Measurements from ENCODE around the gene NELFB. TPM values are rescaled to one million over a fixed set of nuclear protein-coding genes. Genes with fewer than 3 reads are reported as not detected.

The NELFB gene
- total RNA-seq, 2 experiments from 2014 or later: 62.6 to 74.8 TPM

GRCh38 chr9:137297966-137298365 is 42.8 kb downstream of the NELFB start:
- Histone ChIP-seq H3K79me2 (ENCODE audit: insufficient read depth, low read depth, low read length) (no peaks in the 10 kb centered on the region), H3K9me3 (ENCODE audit: low read length) (no peaks in the 10 kb centered on the region; the same call in 1 of the 2 replicates), H4K20me1 (ENCODE audit: insufficient read depth, low read length) (no peaks in the 10 kb centered on the region), H2AFZ (ENCODE audit: low read length) (no peak overlapping the region), H3K4me1 (ENCODE audit: insufficient read depth, low read length, poor library complexity, severe bottlenecking) (peaks cover 49% of the 10 kb centered on the region), H3K36me3 (ENCODE audit: insufficient read depth, low read length) (no peaks in the 10 kb centered on the region), H3K4me3 (ENCODE audit: low read depth, low read length, poor library complexity, severe bottlenecking) (no peak overlapping the region), H3K9me2 (ENCODE audit: insufficient read depth, low read length) (no peaks in the 10 kb centered on the region), H3K4me2 (ENCODE audit: low read length) (no peak overlapping the region), H3K27ac (ENCODE audit: low read depth, low read length, poor library complexity, severe bottlenecking) (no peak overlapping the region)
- BruUV-seq (replicated peaks): no TSS peak
- intact Hi-C loops (cut with micrococcal nuclease; ENCODE audit: unreplicated experiment): no loop called here
- TF ChIP-seq EZH2phosphoT487 (IDR thresholded peaks at IDR 0.05; ENCODE audit: borderline replicate concordance, low read depth, low read length) (no peak), CTCF (conservative IDR thresholded peaks at IDR 0.05; ENCODE audit: low read length) (no peak)
- ChIA-PET CTCF (ENCODE audit: unreplicated experiment) (no interaction called here), POLR2A (no interaction called here)
- DNase-seq (ENCODE audit: low spot score): no peak

- Histone ChIP-seq H3K4me2 (ENCODE audit: low read length) (no peak overlapping the region), H3K36me3 (ENCODE audit: insufficient read depth, low read length) (no peaks in the 10 kb centered on the region), H3K9me2 (ENCODE audit: insufficient read depth, low read length) (no peaks in the 10 kb centered on the region), H3K27ac (ENCODE audit: low read depth, low read length, poor library complexity, severe bottlenecking) (no peak overlapping the region), H3K4me3 (ENCODE audit: low read depth, low read length, poor library complexity, severe bottlenecking) (no peak overlapping the region), H3K4me1 (ENCODE audit: insufficient read depth, low read length, poor library complexity, severe bottlenecking) (peaks cover 49% of the 10 kb centered on the region), H3K9me3 (ENCODE audit: low read length) (no peaks in the 10 kb centered on the region; the same call in 1 of the 2 replicates), H4K20me1 (ENCODE audit: insufficient read depth, low read length) (no peaks in the 10 kb centered on the region), H2AFZ (ENCODE audit: low read length) (no peak overlapping the region), H3K79me2 (ENCODE audit: insufficient read depth, low read depth, low read length) (no peaks in the 10 kb centered on the region)
- TF ChIP-seq EZH2phosphoT487 (IDR thresholded peaks at IDR 0.05; ENCODE audit: borderline replicate concordance, low read depth, low read length) (no peak), CTCF (conservative IDR thresholded peaks at IDR 0.05; ENCODE audit: low read length) (no peak)
- no peak for DNase-seq (ENCODE audit: low spot score)
- POLR2A ChIA-PET: no interaction called here
- no TSS peak for BruUV-seq (replicated peaks)
- intact Hi-C loops (cut with micrococcal nuclease; ENCODE audit: unreplicated experiment): no loop called here
- CTCF ChIA-PET (ENCODE audit: unreplicated experiment): no interaction called here
These were observed 43.5 kb downstream of the NELFB start for GRCh38 chr9:137298401-137299202.

- Histone ChIP-seq H2AFZ (ENCODE audit: low read length) (no peak overlapping the region), H3K4me3 (ENCODE audit: low read depth, low read length, poor library complexity, severe bottlenecking) (no peak overlapping the region), H3K9me2 (ENCODE audit: insufficient read depth, low read length) (no peaks in the 10 kb centered on the region), H3K4me2 (ENCODE audit: low read length) (no peak overlapping the region), H3K79me2 (ENCODE audit: insufficient read depth, low read depth, low read length) (no peaks in the 10 kb centered on the region), H3K36me3 (ENCODE audit: insufficient read depth, low read length) (no peaks in the 10 kb centered on the region), H4K20me1 (ENCODE audit: insufficient read depth, low read length) (no peaks in the 10 kb centered on the region), H3K27ac (ENCODE audit: low read depth, low read length, poor library complexity, severe bottlenecking) (no peak overlapping the region), H3K4me1 (ENCODE audit: insufficient read depth, low read length, poor library complexity, severe bottlenecking) (peaks cover 49% of the 10 kb centered on the region), H3K9me3 (ENCODE audit: low read length) (no peaks in the 10 kb centered on the region; the same call in 1 of the 2 replicates)
- BruUV-seq (replicated peaks): no TSS peak
- intact Hi-C loops (cut with micrococcal nuclease; ENCODE audit: unreplicated experiment): no loop called here
- POLR2A ChIA-PET: no interaction called here
- TF ChIP-seq CTCF (conservative IDR thresholded peaks at IDR 0.05; ENCODE audit: low read length) (no peak), EZH2phosphoT487 (IDR thresholded peaks at IDR 0.05; ENCODE audit: borderline replicate concordance, low read depth, low read length) (no peak)
- CTCF ChIA-PET (ENCODE audit: unreplicated experiment): no interaction called here
- no peak for DNase-seq (ENCODE audit: low spot score)
These were observed 44.1 kb downstream of the NELFB start for GRCh38 chr9:137299203-137299565.
